Stimulated activated CD4-positive, alpha-beta T cell treated with anti-CD3 and anti-CD28 coated beads, Interleukin-1b, Interleukin-23, amount 100 ng/mL, for 4 hours (primary cell): ENCODE data around the gene LGMN.
"Not testable (repeated sequence)": the region's sequence is repeated elsewhere in the genome, so short reads cannot be mapped to it uniquely, and the experiment has no call there.

Experiments used
- DNase-seq, 2 donors: peaks; one replicate each; pipeline ENCODE4 v3.0.0-alpha.2; 2020; ENCODE audit warnings: low read depth in 2 of 2

The LGMN gene

DNA sequence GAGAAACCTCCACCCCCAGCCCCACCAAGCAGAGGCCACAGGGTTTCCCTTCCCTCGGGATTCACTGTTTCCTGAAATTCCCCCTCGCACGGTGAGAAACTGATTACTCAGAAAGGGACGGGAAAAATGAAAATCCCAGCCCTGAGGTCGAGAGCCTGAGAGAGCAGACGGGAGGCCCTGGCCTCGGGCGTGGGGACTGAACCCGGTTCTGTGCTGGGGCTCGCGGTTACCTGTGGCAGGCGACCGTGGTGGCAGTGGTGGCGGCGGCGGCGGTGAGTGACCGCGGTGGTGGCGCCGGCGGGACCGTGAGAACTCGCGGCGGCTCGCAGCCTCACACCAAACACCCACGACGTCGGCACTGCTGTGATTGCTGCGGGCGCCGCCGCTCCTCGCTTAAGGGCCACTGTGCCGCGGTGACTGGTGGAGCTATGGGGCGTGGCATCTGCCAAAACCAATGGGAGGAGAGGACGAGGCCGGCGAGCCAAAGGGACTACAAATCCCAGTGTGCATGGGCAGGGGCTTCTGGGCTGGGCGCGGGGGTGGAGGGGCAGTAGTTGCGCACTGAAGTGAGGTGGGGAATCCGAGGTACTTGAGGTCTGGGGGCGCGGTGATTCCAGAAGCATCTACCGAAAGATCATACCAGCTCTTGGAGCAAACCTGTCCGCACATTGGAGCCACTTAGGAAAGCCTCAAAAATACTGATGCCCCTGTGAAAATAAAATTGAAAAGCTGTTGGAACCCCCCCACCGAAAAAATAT, at the start of gene LGMN:
TSS of gene LGMN (minus strand) at position 369 of the 758 bp plus-strand sequence. CDS start 15,841 bp downstream, outside the sequence.
- DNase-seq, result peak; percentile 68 to 71

DNA sequence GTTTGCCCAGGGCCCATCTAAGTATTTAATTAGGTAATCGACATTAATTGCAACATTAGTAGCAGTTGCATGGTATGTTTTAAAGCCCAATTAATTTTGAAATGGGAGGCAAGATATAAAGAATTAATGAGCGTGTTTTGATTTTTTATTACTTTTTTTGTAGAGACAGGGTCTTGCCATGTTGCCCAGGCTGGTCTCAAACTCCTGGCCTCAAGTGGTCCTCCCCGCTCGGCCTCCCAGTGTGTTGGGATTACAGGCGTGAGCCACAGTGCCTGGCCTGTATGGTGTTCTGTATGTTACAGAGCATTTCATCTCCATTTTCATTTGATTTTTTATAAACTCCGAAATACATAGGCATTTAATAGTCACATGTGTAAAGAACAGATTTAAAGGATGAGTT, 46.5 kb upstream of the LGMN start:
- no peak for DNase-seq

- no peak for DNase-seq
These were observed 46.1 kb upstream of the LGMN start for GRCh38 chr14:92794547-92794941.

DNA sequence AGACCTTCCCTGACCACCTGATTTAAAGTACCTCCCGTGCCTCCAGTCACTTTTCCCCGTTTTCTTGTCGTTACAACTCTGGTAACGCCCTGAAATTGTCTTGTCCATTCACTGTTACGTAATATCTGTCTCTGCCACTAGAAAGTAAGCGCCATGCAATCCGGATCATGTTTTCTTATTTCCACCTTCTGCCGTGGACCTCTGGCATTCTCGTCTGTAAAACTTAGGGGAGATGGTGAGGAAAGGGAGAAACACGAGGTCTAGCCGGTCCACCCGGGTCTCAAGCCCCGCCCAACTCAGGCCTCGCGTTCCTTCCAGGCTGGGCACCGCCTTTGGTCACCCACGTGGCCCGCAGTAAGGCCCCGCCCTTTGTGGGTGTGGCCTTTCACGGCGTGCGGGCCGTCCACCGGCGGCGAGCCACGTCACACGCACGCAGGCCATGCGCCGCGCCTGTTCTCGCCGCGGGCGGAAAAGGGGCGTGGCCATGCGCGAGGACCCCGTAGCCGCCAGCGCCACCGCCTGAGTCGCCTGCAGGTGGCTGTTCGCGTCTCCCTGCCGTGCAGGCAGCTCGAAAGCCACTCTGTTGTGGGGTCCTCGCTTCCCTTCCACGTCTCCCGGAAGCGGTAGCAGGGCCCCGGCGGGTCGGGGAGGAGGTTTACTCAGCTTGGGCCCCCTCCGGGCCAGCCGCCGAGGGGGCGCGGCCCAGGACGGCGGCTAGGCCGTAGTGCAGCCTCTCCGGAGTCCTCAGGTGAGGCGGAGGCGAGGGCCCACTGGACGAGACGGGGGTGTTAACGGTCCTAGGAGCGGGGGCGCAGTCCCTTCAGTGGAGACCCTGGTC, 45.5 kb upstream of the LGMN start, which contains the start of gene GOLGA5:
TSS of gene GOLGA5 (plus strand) at position 597 of the 838 bp plus-strand sequence. CDS start 3,133 bp downstream, outside the sequence.
- DNase-seq, result peak; percentile 96 to 97

DNA sequence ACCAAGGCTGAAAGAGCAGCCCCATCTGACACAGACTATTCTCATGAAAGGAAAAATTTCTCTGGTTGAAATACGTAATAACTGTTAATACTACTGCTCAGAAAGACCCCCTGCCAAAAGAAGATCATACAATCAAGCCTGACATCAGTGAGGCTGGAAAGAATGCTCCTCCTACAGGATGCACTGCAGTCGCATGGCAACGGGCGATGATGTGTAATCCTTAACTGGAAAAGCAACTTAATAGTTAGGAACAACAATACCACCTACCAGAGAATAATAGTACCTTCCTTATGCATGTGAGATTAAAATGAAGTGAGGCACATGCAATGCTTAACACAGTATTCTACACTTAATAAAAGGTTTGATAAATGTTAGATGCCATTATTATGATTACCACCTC, 44.5 kb upstream of the LGMN start:
- DNase-seq, result no peak

- no peak for DNase-seq
These were observed 41.1 kb upstream of the LGMN start for GRCh38 chr14:92789457-92790089.

DNA sequence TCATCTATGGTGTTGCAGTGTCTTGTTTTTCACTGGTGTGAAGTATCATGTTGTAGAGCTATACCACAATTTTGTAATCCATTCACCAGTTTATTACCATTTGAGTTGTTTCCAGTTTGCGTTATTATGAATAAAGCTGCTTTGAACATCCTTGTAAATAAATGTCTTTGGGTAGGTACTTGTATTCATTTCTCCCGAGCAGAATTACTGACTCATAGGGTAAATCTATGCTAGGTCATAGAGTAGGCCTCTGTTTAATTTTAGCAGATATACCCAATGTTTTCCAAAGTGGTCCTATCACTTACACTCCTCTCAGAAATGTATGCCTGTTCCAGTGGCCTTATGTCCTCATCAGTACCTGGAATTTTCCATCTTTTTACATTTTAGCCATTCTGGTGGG, 39.1 kb upstream of the LGMN start:
- DNase-seq, result no peak

- DNase-seq, result no peak
These were observed 38.0 kb upstream of the LGMN start for GRCh38 chr14:92786427-92786756.

DNA sequence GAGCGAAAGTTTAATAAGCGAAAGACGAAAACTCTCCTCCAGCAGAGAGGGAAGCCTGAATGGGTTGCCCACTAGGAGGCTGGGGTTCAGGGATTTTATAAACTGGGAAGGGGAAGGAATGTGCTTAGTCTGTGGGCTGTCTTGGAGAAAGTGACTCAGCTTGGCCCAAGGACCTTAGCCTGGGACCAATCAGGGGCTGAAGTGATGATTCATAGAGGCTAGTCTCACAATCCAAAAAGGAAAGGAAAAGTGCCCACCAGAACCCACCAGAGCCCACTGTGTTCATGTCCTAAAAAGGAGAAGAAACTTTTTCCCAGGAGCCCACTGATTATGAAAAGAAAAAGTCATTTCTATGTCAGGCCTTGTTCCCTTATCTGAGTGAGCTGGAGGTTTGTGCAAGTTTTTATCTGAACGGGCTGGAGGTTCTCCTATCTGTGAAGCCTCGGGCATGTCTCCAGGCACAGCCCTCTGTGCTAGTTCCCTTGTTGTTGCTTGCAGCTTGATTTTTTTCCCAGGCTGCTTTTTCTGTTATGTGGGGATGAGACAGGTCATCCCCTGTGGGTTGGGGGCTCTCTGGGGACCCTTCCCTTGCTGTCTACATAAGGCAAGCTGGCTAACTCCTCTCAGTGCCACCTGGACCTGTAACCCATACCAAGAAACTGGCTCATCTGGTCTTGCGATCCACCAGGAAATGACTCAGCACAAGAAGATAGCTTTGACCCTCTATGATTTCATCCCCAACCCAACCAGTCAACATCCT, 37.4 kb upstream of the LGMN start:
- no peak for DNase-seq

GRCh38 chr14:92783813-92784431, 35.5 kb upstream of the LGMN start:
- no peak for DNase-seq

DNA sequence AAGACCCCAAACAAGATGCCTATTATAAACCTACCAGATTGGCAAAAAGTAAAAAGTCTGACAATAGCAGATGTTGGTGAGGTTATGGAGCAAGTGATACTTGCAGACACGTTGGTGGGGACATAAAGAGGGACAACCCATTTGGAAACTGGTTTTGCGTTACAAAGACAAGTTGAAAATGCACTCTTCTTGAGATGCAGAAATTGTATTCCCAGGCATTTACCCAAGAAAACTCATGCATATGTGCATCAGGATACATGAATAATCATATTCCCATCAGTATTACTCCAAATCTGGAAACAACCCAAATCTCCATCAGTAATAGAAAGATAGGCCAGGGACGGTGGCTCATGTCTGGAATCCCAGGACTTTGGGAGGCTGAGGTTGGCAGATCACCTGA, 32.9 kb upstream of the LGMN start:
- no peak for DNase-seq

- DNase-seq, result no peak
These were observed 32.2 kb upstream of the LGMN start for GRCh38 chr14:92780444-92781232.

DNA sequence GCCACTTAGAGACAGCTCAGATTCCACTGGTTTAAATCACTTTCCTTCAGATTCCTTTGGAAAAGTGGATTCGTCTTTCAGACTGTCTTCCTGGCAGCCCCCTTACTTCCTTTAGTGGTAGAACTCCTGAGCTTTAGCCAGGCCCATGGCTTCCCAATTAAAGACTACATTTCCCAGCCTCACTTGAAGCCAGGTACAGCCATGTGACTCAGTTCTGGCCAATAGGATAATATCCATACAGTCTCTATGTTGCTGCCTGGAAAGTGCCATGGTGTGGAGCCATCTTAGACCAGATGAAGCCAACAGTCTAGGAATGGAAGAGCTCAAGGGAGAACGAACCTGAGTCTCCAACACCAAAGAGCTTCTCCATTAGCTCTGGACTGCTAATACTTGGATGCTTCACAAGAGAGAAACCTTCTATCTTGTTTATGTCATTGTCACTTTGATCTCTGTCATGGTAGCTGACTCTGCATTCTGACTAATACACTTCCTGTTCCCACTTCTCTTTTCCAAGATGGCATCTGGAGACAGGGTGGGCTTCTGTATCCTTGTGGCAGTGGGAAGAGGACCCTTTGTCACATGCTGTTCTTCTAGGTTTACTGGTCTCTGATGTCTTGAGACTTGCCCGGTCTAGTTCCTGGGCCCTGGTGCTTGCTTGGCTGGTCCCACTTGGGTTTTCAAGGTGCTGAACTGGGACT, 30.6 kb upstream of the LGMN start:
- DNase-seq, result not testable (repeated sequence)

GRCh38 chr14:92775292-92775691, 26.9 kb upstream of the LGMN start:
- DNase-seq, result not testable (repeated sequence)

GRCh38 chr14:92774572-92774971, 26.1 kb upstream of the LGMN start:
- DNase-seq, result no peak

DNA sequence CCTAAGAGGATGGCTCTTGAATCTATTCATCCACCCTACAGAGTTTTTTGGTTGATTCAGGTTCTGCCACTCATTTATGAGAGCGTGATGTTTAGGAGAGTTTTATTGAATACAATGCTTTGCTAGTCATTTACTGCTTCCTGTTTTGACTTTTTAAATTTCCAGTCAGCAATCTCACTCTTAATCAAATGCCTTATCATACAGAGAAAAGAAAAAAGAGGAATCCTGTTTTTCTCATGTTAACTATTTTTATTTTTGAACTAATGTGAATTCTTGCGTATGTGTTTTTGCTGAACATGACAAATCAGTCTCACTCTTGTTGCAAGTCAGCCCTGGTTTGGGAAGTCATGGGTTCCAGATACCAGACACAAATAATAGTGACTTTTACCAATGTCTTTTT, 22.1 kb upstream of the LGMN start:
- no peak for DNase-seq

DNA sequence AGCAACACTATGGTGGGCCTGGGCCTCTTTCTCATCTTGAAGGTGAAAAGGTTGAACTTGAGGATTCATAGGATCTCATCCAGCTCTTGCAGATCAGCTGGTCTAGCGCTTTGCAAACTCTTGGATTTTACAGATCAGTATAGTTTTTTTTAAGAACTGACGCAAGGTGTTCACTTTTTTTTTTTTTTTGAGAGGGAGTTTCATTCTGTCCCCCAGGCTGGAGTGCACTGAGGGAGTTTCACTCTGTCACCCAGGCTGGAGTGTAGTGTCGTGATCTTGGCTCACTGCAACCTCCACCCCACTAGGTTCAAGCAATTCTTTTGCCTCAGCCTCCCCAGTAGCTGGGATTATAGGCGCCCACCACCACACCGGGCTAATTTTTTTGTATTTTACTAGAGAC, 20.4 kb upstream of the LGMN start:
- no peak for DNase-seq

- DNase-seq, result not testable (repeated sequence)
These were observed 19.8 kb upstream of the LGMN start for GRCh38 chr14:92768236-92768635.

DNA sequence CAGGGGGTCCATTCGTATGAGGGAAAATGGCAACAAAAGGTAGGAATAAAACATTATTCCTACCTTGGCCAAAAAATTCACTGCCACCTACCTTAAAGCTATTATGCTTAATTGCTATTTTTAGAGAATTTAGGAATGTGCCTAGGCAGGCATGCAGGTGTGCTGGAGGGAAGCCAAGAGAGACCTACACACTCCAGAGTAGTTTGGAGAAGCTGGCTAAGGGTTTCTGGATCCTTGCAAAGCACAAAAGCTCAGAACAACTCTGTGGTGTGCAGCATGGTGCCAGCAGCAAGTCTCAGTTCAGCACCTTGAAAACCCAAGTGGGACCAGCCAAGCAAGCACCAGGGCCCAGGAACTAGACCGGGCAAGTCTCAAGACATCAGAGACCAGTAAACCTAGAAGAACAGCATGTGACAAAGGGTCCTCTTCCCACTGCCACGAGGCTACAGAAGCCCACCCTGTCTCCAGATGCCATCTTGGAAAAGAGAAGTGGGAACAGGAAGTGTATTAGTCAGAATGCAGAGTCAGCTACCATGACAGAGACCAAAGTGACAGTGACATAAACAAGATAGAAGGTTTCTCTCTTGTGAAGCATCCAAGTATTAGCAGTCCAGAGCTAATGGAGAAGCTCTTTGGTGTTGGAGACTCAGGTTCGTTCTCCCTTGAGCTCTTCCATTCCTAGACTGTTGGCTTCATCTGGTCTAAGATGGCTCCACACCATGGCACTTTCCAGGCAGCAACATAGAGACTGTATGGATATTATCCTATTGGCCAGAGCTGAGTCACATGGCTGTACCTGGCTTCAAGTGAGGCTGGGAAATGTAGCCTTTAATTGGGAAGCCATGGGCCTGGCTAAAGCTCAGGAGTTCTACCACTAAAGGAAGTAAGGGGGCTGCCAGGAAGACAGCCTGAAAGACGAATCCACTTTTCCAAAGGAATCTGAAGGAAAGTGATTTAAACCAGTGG, 15.5 kb upstream of the LGMN start:
- not testable (repeated sequence) for DNase-seq
